ENCODE data around the gene ICAM1.

GRCh38 chr19:10251792-10252694 is 18.9 kb upstream of the ICAM1 start, which contains the start of gene MRPL4:
- TF ChIP-seq POLR2A (IDR thresholded peaks at IDR 0.05) (peak in 1 of 2 donors; percentile 54), CTCF (IDR thresholded peaks at IDR 0.05) (peak in 1 of 6 experiments; percentile 20)

All from thyroid gland (tissue), 4 donors.